Keratinocyte (primary cell): ENCODE measurements around the gene MSGN1. TPM values are rescaled to one million over a fixed set of nuclear protein-coding genes. Genes with fewer than 3 reads are reported as not detected.

ENCODE experiments used
- DNase-seq: peaks from one replicate; pipeline ENCODE4 v3.0.0-alpha.2; 2011; ENCODE audit warnings: low read depth, missing footprints, low spot score
- FAIRE-seq: peaks from 2 replicates; lab custom pipeline; 2011; peaks lifted over from hg19 to GRCh38; lab: Jason Lieb, UNC
- H2AFZ ChIP-seq: 2 replicates; pipeline ENCODE4 v1.6.0; 2012; ENCODE audit warnings: low read length, control low read depth, inconsistent platforms; ENCODE audit not compliant: control insufficient read depth
- H3K27ac ChIP-seq: 2 replicates; pipeline ENCODE4 v1.5.1; 2011; ENCODE audit warnings: low read length; ENCODE audit not compliant: control insufficient read depth, insufficient read depth
- H3K27me3 ChIP-seq: 3 replicates; pipeline ENCODE4 v1.6.0; 2011; ENCODE audit warnings: low read length; ENCODE audit not compliant: control insufficient read depth, insufficient read depth; ENCODE audit errors: extremely low read depth
- H3K36me3 ChIP-seq, 2 experiments: 2 replicates in 1 of 2; 3 replicates in 1 of 2; pipeline ENCODE4 v1.5.1; 2011; ENCODE audit warnings: low read length in 2 of 2, mild to moderate bottlenecking in 1 of 2; ENCODE audit not compliant: control insufficient read depth in 2 of 2, insufficient read depth in 2 of 2; ENCODE audit errors: extremely low read depth in 1 of 2
- H3K4me1 ChIP-seq: 3 replicates; pipeline ENCODE4 v1.5.1; 2011; ENCODE audit warnings: low read length; ENCODE audit not compliant: control insufficient read depth, insufficient read depth; ENCODE audit errors: extremely low read depth
- H3K4me2 ChIP-seq: 3 replicates; pipeline ENCODE4 v1.6.0; 2011; ENCODE audit warnings: low read depth, low read length; ENCODE audit not compliant: control insufficient read depth, insufficient read depth; ENCODE audit errors: extremely low read depth
- H3K4me3 ChIP-seq, 3 experiments: fragments of 200-600 bp in 1 of 3; sonication (generic) in 1 of 3; 2 replicates in 2 of 3; 3 replicates in 1 of 3; pipeline ENCODE4 v1.5.1; 2011 to 2016; ENCODE audit warnings: low read length in 3 of 3, mild to moderate bottlenecking in 3 of 3, control low read depth in 2 of 3, inconsistent platforms in 1 of 3, low read depth in 1 of 3, mixed read lengths in 1 of 3, mixed run types in 1 of 3, moderate library complexity in 1 of 3; ENCODE audit not compliant: control insufficient read depth in 2 of 3, insufficient read depth in 2 of 3; ENCODE audit errors: extremely low read depth in 1 of 3
- H3K79me2 ChIP-seq: 2 replicates; pipeline ENCODE4 v1.6.0; 2012; ENCODE audit warnings: low read length; ENCODE audit not compliant: control insufficient read depth, insufficient read depth
- H3K9ac ChIP-seq: 3 replicates; pipeline ENCODE4 v1.6.0; 2011; ENCODE audit warnings: low read length; ENCODE audit not compliant: control insufficient read depth, insufficient read depth; ENCODE audit errors: extremely low read depth
- H3K9me1 ChIP-seq: 3 replicates; pipeline ENCODE4 v1.6.0; 2011; ENCODE audit warnings: low read length; ENCODE audit not compliant: control insufficient read depth, insufficient read depth; ENCODE audit errors: extremely low read depth
- H3K9me3 ChIP-seq: 2 replicates; pipeline ENCODE4 v1.5.1; 2012; ENCODE audit warnings: low read depth, low read length; ENCODE audit not compliant: control insufficient read depth
- H4K20me1 ChIP-seq: 3 replicates; pipeline ENCODE4 v1.6.0; 2011; ENCODE audit warnings: low read length; ENCODE audit not compliant: control insufficient read depth, insufficient read depth; ENCODE audit errors: extremely low read depth
- EZH2 ChIP-seq: IDR thresholded peaks from one replicate; pipeline ENCODE4 v1.6.1; 2012; ENCODE audit warnings: inconsistent platforms, mild to moderate bottlenecking, low read length, moderate library complexity
- dilution Hi-C: fragments of 300-500 bp; cut with MboI; formaldehyde crosslinking; loops from one replicate; pipeline ENCODE4 v1.7.0; 2020; ENCODE audit warnings: low sequenced_read_pairs; ENCODE audit not compliant: extremely low pct_ligation_motif_present
- polyA plus RNA-seq, 5 experiments: library from polyadenylated mRNA; depleted of rRNA in 3 of 5; stranded (reverse) in 3 of 5; stranded (forward) in 1 of 5; unstranded in 1 of 5; fragments of >200 nt; gene quantifications; 1 replicate in 1 of 5; 2 replicates in 3 of 5; 3 replicates in 1 of 5; pipeline versions ENCODE4 v1.2.1 to v1.2.3, GENCODE V29; 2011 to 2012; ENCODE audit warnings: missing spikeins in 2 of 5, low read depth in 1 of 5, low replicate concordance in 1 of 5
- TF ChIP-seq, protein P1 (sequence below), 3 experiments: IDR thresholded peaks in 1 of 3; conservative IDR thresholded peaks in 1 of 3; optimal IDR thresholded peaks in 1 of 3; 2 replicates in 2 of 3; 3 replicates in 1 of 3; pipeline versions ENCODE3 to v1.5.1; 2011; ENCODE audit warnings: low read length in 3 of 3, mild to moderate bottlenecking in 3 of 3, moderate library complexity in 2 of 3, control low read depth in 1 of 3, inconsistent platforms in 1 of 3; ENCODE audit not compliant: insufficient read depth in 2 of 3; ENCODE audit errors: extremely low read depth in 1 of 3

The MSGN1 gene
- polyA plus RNA-seq, 1 donor (not counting 4 experiments of a cell fraction or from before 2014, with no cell fraction given): 0.22 TPM

DNA sequence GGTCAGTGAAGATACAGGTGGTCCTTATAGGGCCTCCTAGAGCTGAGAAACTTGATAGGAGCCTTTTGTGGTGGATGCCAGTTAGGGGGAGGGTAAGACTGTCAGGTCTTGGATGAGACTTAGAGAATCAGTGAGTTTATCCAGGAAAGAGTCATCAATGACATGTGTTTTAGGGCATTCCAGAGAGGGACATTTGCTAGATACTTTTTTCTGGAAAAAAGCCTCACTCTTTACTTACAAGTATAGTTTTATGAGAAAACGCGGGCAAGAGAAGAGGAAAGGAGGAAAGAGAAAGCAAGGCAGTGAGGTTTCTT lies 24.5 kb upstream of the MSGN1 start:
- Histone ChIP-seq H2AFZ (no peak overlapping the region), H3K9me3 (no peaks in the 10 kb centered on the region), H3K9me1 (no peaks in the 10 kb centered on the region), H3K4me2 (no peak overlapping the region), H3K4me1 (no peaks in the 10 kb centered on the region), H3K4me3 (no peak overlapping the region), H3K36me3 (no peaks in the 10 kb centered on the region), H3K9ac (no peak overlapping the region), H3K27ac (no peak overlapping the region), H4K20me1 (no peaks in the 10 kb centered on the region), H3K27me3 (no peaks in the 10 kb centered on the region), H3K79me2 (no peaks in the 10 kb centered on the region)
- TF ChIP-seq, protein P1, sequence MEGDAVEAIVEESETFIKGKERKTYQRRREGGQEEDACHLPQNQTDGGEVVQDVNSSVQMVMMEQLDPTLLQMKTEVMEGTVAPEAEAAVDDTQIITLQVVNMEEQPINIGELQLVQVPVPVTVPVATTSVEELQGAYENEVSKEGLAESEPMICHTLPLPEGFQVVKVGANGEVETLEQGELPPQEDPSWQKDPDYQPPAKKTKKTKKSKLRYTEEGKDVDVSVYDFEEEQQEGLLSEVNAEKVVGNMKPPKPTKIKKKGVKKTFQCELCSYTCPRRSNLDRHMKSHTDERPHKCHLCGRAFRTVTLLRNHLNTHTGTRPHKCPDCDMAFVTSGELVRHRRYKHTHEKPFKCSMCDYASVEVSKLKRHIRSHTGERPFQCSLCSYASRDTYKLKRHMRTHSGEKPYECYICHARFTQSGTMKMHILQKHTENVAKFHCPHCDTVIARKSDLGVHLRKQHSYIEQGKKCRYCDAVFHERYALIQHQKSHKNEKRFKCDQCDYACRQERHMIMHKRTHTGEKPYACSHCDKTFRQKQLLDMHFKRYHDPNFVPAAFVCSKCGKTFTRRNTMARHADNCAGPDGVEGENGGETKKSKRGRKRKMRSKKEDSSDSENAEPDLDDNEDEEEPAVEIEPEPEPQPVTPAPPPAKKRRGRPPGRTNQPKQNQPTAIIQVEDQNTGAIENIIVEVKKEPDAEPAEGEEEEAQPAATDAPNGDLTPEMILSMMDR (optimal IDR thresholded peaks at IDR 0.05 in 1 of 3, IDR thresholded peaks at IDR 0.05 in 1 of 3, conservative IDR thresholded peaks at IDR 0.05 in 1 of 3; ENCODE audit: extremely low read depth in 1 of 3, insufficient read depth in 2 of 3, low read length in 3 of 3): no peak
- no peak for TF ChIP-seq EZH2
- FAIRE-seq (no peak), DNase-seq (no peak)
- dilution Hi-C loops: no loop called here

DNA sequence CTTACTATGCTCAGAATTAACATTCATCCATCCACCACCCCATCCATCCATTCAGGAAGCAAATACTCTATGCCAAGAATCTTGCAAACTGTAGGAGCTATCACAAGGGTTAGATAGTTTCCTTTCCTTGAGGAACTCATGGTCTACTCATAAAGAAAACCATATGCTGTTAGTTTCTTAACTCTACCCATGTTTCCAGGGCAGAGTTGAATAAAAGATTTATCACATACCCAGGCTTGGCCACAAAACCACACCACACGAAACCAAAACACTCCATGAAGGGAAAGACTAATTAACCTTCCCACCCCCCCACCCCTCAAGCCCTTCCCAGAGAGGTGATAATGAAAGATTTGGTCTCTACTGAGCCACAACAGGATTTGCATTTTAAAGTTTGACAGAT lies 23.7 kb upstream of the MSGN1 start:
- Histone ChIP-seq H3K27ac (no peak overlapping the region), H3K4me1 (no peaks in the 10 kb centered on the region), H3K27me3 (no peaks in the 10 kb centered on the region), H3K9me3 (no peaks in the 10 kb centered on the region), H3K36me3 (no peaks in the 10 kb centered on the region), H4K20me1 (no peaks in the 10 kb centered on the region), H3K9me1 (no peaks in the 10 kb centered on the region), H3K4me3 (no peak overlapping the region), H3K79me2 (no peaks in the 10 kb centered on the region), H3K4me2 (no peak overlapping the region), H3K9ac (no peak overlapping the region), H2AFZ (no peak overlapping the region)
- dilution Hi-C loops: no loop called here
- TF ChIP-seq, protein P1 (optimal IDR thresholded peaks at IDR 0.05 in 1 of 3, IDR thresholded peaks at IDR 0.05 in 1 of 3, conservative IDR thresholded peaks at IDR 0.05 in 1 of 3; ENCODE audit: extremely low read depth in 1 of 3, insufficient read depth in 2 of 3, low read length in 3 of 3): no peak
- TF ChIP-seq EZH2: no peak
- DNase-seq (no peak), FAIRE-seq (no peak)
